HFFc6 (cell line): ENCODE measurements around the gene LRP5. TPM values are rescaled to one million over a fixed set of nuclear protein-coding genes. Genes with fewer than 3 reads are reported as not detected.

Source experiments
- DNase-seq: peaks from one replicate; pipeline ENCODE4 v3.0.0-alpha.2; 2018
- H3K27ac Mint-ChIP-seq: 2 replicates; pipeline ENCODE4 v1.8.0; 2020; ENCODE audit warnings: mild to moderate bottlenecking, mixed read lengths
- H3K27me3 Mint-ChIP-seq: 2 replicates; pipeline ENCODE4 v1.8.0; 2021; ENCODE audit warnings: mild to moderate bottlenecking, moderate library complexity, mixed read lengths; ENCODE audit not compliant: insufficient read depth
- H3K36me3 Mint-ChIP-seq: 2 replicates; pipeline ENCODE4 v1.8.0; 2021; ENCODE audit warnings: low read depth, mixed read lengths
- H3K4me1 Mint-ChIP-seq: 2 replicates; pipeline ENCODE4 v1.8.0; 2020; ENCODE audit warnings: low read depth, mixed read lengths
- H3K4me3 Mint-ChIP-seq: 2 replicates; pipeline ENCODE4 v1.8.0; 2020; ENCODE audit warnings: mild to moderate bottlenecking, moderate library complexity, mixed read lengths
- H3K9me3 Mint-ChIP-seq: 2 replicates; pipeline ENCODE4 v1.8.0; 2020; ENCODE audit warnings: mild to moderate bottlenecking, mixed read lengths
- total RNA-seq, 6 experiments: library from RNA; stranded (reverse); fragmentation: NEBNext Ultra II Directional; extraction: Animal tissue kit (Norgen Biotek cat#: 25700); gene quantifications; 2 replicates in 1 of 6; 3 replicates in 5 of 6; pipeline ENCODE4 v1.2.3, GENCODE V29; 2021
- TF ChIP-seq, protein P1 (sequence below): fragments of 200-600 bp; sonication (generic); IDR thresholded peaks from 2 replicates; pipeline ENCODE4 v1.5.0; 2021; ENCODE audit warnings: antibody characterized with exemption, mild to moderate bottlenecking

Gene LRP5
- total RNA-seq, 6 experiments from 2014 or later, result 2.5 to 14.9 (median 3.8) TPM

DNA sequence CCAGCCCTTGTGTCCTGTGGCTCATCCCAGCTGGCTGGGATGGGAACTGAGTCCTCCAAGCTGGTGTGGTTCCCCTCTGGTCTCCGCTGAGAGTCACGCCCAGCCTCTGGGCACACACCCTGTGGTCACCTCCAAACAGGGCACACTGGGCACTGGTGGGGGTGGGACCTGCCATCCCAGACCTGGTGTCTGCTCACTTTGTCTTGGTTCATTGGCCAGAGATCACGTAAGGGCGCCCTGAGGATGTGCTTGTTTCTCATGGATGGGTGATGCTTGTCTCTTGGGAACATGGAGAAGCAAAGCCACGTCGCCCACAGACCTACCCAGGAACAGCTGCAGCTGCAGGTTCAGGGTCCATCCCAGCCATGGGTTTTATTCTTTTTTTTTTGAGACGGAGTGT, 43.1 kb downstream of the LRP5 start:
- no peak overlapping the region for H3K4me3 Mint-ChIP-seq
- TF ChIP-seq, protein P1, sequence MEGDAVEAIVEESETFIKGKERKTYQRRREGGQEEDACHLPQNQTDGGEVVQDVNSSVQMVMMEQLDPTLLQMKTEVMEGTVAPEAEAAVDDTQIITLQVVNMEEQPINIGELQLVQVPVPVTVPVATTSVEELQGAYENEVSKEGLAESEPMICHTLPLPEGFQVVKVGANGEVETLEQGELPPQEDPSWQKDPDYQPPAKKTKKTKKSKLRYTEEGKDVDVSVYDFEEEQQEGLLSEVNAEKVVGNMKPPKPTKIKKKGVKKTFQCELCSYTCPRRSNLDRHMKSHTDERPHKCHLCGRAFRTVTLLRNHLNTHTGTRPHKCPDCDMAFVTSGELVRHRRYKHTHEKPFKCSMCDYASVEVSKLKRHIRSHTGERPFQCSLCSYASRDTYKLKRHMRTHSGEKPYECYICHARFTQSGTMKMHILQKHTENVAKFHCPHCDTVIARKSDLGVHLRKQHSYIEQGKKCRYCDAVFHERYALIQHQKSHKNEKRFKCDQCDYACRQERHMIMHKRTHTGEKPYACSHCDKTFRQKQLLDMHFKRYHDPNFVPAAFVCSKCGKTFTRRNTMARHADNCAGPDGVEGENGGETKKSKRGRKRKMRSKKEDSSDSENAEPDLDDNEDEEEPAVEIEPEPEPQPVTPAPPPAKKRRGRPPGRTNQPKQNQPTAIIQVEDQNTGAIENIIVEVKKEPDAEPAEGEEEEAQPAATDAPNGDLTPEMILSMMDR, result no peak
- H3K27me3 Mint-ChIP-seq, result peaks cover 6% of the 10 kb centered on the region
- no peaks in the 10 kb centered on the region; the same call in 1 of the 2 replicates for H3K9me3 Mint-ChIP-seq
- no peak for DNase-seq
- no peaks in the 10 kb centered on the region for H3K36me3 Mint-ChIP-seq
- H3K4me1 Mint-ChIP-seq, result peaks cover 5% of the 10 kb centered on the region; the same call in 1 of the 2 replicates
- no peak overlapping the region for H3K27ac Mint-ChIP-seq

DNA sequence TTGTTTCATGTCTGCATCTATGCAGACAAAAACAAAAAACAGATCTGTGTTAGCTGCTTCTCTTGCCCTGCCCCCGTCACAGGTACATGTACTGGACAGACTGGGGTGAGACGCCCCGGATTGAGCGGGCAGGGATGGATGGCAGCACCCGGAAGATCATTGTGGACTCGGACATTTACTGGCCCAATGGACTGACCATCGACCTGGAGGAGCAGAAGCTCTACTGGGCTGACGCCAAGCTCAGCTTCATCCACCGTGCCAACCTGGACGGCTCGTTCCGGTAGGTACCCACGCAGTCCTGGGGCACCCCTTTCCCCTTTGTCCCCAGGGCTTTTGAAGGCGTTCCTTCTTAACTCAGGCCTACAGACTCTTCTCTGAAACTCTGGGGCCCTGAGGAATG, 45.2 kb downstream of the LRP5 start:
- H3K27ac Mint-ChIP-seq, result no peak overlapping the region
- no peak for DNase-seq
- no peaks in the 10 kb centered on the region for H3K36me3 Mint-ChIP-seq
- peaks cover 5% of the 10 kb centered on the region; the same call in 1 of the 2 replicates for H3K4me1 Mint-ChIP-seq
- H3K4me3 Mint-ChIP-seq, result no peak overlapping the region
- peaks cover 6% of the 10 kb centered on the region; the same call in 1 of the 2 replicates for H3K27me3 Mint-ChIP-seq
- no peaks in the 10 kb centered on the region; the same call in 1 of the 2 replicates for H3K9me3 Mint-ChIP-seq
- TF ChIP-seq, protein P1, result no peak

DNA sequence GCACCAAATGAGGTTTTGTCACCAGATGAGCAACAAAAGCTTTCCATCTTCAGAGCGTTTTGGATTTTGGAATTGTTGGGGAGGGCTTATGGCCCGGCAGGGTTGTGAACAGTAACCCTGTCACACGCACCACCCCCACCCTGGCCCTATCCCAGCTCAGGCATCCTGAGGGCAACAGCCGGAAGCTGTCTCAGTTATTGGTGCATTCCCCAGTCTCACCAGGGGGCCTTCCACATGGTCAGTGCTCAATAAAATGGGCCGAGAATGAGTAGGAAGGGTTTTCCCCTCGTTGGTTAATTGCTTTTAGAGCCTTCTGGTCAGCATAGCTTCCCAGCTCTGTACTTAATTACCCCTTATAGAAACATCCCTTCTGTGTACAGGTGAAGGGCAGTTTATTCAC, 46.0 kb downstream of the LRP5 start:
- peaks cover 4% of the 10 kb centered on the region; the same call in 1 of the 2 replicates for H3K27me3 Mint-ChIP-seq
- no peaks in the 10 kb centered on the region; the same call in 1 of the 2 replicates for H3K9me3 Mint-ChIP-seq
- no peak for DNase-seq
- no peak overlapping the region for H3K4me3 Mint-ChIP-seq
- TF ChIP-seq, protein P1, result no peak
- no peaks in the 10 kb centered on the region for H3K36me3 Mint-ChIP-seq
- H3K4me1 Mint-ChIP-seq, result peaks cover 5% of the 10 kb centered on the region; the same call in 1 of the 2 replicates
- H3K27ac Mint-ChIP-seq, result no peak overlapping the region

DNA sequence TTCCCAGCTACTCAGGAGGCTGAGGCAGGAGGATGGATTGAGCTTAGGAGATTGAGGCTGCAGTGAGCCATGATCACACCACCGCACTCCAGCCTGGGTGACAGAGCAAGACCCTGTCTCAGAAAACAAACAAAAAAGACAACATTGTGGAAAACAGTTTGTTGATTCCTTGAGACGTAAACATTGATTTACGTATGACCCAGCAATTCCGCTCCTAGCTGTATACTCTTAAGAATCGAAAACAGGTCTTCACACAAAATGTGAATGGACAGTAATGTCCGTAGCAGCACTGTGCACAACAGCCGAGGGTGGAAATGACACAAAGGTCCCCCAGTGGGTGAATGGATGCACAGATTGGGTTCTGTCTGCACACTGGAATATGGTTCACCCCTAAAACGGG, 49.3 kb downstream of the LRP5 start:
- H3K27me3 Mint-ChIP-seq, result peaks cover 4% of the 10 kb centered on the region
- TF ChIP-seq, protein P1, result no peak
- H3K4me3 Mint-ChIP-seq, result no peak overlapping the region
- DNase-seq, result no peak
- H3K27ac Mint-ChIP-seq, result no peak overlapping the region
- H3K36me3 Mint-ChIP-seq, result no peaks in the 10 kb centered on the region
- no peaks in the 10 kb centered on the region; the same call in 1 of the 2 replicates for H3K9me3 Mint-ChIP-seq
- H3K4me1 Mint-ChIP-seq, result no peaks in the 10 kb centered on the region

DNA sequence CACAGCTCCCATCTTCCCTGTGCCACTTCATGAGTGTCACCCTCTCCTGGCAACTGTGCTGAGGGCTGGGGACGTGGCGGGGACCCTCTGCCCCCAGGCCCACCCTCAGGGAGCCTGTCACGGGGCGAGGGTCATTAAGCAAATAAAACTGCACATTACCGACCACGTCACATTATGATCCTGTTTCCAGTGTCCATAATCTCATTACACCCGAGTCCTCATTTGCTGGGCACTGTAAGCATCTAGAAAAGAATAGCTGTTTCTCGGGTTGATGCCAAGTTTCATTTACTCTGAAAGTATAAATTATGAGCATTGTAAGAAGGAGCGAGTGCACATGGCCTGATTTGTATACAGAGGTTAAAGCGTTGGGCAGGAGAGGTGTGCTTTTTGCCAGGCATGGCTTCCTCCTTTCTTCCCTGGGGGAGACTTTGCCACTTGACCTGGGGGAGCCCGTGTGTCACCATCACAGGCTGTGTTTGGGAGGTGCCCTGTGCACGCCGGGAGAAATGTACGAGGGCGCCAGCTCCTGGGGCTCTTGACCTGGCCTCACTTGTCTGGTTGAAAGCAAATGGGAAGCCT, 50.5 kb downstream of the LRP5 start:
- TF ChIP-seq, protein P1, result no peak
- H3K27me3 Mint-ChIP-seq, result no peaks in the 10 kb centered on the region; the same call in none of the 2 replicates
- H3K9me3 Mint-ChIP-seq, result no peaks in the 10 kb centered on the region; the same call in 1 of the 2 replicates
- no peak overlapping the region for H3K27ac Mint-ChIP-seq
- H3K36me3 Mint-ChIP-seq, result no peaks in the 10 kb centered on the region
- DNase-seq, result no peak
- no peaks in the 10 kb centered on the region for H3K4me1 Mint-ChIP-seq
- H3K4me3 Mint-ChIP-seq, result no peak overlapping the region
